HCT116 (cell line): ENCODE data around the gene BABAM2. TPM values are rescaled to one million over a fixed set of nuclear protein-coding genes. Genes with fewer than 3 reads are reported as not detected.

Experiments
- ATAC-seq: fragments of 200-7000 bp; cut with Tn5 transposase; 2 replicates; pipeline ENCODE4 v1.9.1; 2020; ENCODE audit warnings: mild to moderate bottlenecking, moderate library complexity
- BruUV-seq: library from RNA; stranded (reverse); fragments of 400-500 nt; replicated peaks from 2 replicates; lab custom pipeline; 2021; lab: Mats Ljungman, UMichigan
- CTCF ChIA-PET: fragments of 300-600 bp; sonication (Branson Sonifier 250); formaldehyde crosslinking; loops from one replicate; lab custom pipeline; 2021; ENCODE audit warnings: antibody characterized with exemption; lab: Charles Lee
- POLR2A ChIA-PET: fragments of 300-600, 350-600 bp; sonication (Branson Sonifier 250); formaldehyde crosslinking; loops from one replicate; lab custom pipeline; 2021; ENCODE audit warnings: antibody characterized with exemption; lab: Charles Lee
- RAD21 ChIA-PET, 2 experiments: fragments of 300-600 bp; sonication (Branson Sonifier 250); formaldehyde crosslinking; loops; one replicate each; lab custom pipeline; 2023; ENCODE audit warnings: low total read pairs in 2 of 2; ENCODE audit not compliant: uncharacterized antibody in 2 of 2, unreplicated experiment in 2 of 2, low non-redundant PET in 1 of 2; lab: Charles Lee
- DNase-seq: peaks from one replicate; pipeline ENCODE4 v3.0.0-alpha.2; 2010; ENCODE audit warnings: low read depth, low spot score
- H2AFZ ChIP-seq: fragments of 200-600 bp; shearing (Covaris generic), sonication (generic); 2 replicates; pipeline ENCODE4 v1.6.1; 2017; ENCODE audit warnings: low read depth, mixed run types, mixed read lengths, antibody characterized with exemption, low read length; ENCODE audit not compliant: poor library complexity, severe bottlenecking
- H3K27ac ChIP-seq: 2 replicates; pipeline ENCODE4 v1.5.1; 2012; ENCODE audit warnings: low read depth, low read length
- H3K27me3 ChIP-seq: fragments of 200-600 bp; sonication (generic); 2 replicates; pipeline ENCODE4 v1.6.1; 2016; ENCODE audit warnings: mixed run types, low read length, mixed read lengths; ENCODE audit not compliant: insufficient read depth
- H3K36me3 ChIP-seq, 2 experiments: fragments of 200-500 bp in 1 of 2; fragments of 200-600 bp in 1 of 2; sonication (Bioruptor generic) in 1 of 2; sonication (generic) in 1 of 2; 2 replicates each; pipeline versions ENCODE4 v1.5.1 to v1.6.1; 2014 to 2016; ENCODE audit warnings: low read length in 2 of 2, inconsistent platforms in 1 of 2, mixed read lengths in 1 of 2, mixed run types in 1 of 2; ENCODE audit not compliant: insufficient read depth in 2 of 2, control insufficient read depth in 1 of 2
- H3K4me1 ChIP-seq, 2 experiments: fragments of 200-600 bp in 1 of 2; sonication (generic) in 1 of 2; 2 replicates each; pipeline versions ENCODE4 v1.5.1 to v1.6.1; 2012 to 2017; ENCODE audit warnings: low read length in 2 of 2, inconsistent platforms in 1 of 2, mild to moderate bottlenecking in 1 of 2, mixed read lengths in 1 of 2, mixed run types in 1 of 2, moderate library complexity in 1 of 2; ENCODE audit not compliant: insufficient read depth in 2 of 2, control insufficient read depth in 1 of 2
- H3K4me2 ChIP-seq: fragments of 200-600 bp; sonication (generic); 2 replicates; pipeline ENCODE4 v1.6.1; 2017; ENCODE audit warnings: mixed run types, low read length, mixed read lengths
- H3K4me3 ChIP-seq, 2 experiments: fragments of 200-600 bp in 1 of 2; sonication (generic) in 1 of 2; replicated peaks in 1 of 2; 2 replicates each; pipeline ENCODE4 v1.5.1; 2011 to 2016; ENCODE audit warnings: low read length in 2 of 2, control low read depth in 1 of 2, low read depth in 1 of 2, mild to moderate bottlenecking in 1 of 2, mixed read lengths in 1 of 2, mixed run types in 1 of 2
- H3K79me2 ChIP-seq: fragments of 200-600 bp; sonication (generic); 2 replicates; pipeline ENCODE4 v1.6.1; 2017; ENCODE audit warnings: mild to moderate bottlenecking, mixed run types, low read length, moderate library complexity, mixed read lengths; ENCODE audit not compliant: insufficient read depth
- H3K9ac ChIP-seq: fragments of 200-600 bp; sonication (generic); 2 replicates; pipeline ENCODE4 v1.6.1; 2016; ENCODE audit warnings: low read length, mixed read lengths
- H3K9me2 ChIP-seq: fragments of 200-600 bp; sonication (generic), shearing (Covaris generic); 2 replicates; pipeline ENCODE4 v1.6.1; 2017; ENCODE audit warnings: mixed run types, mild to moderate bottlenecking, moderate library complexity; ENCODE audit not compliant: insufficient read depth
- H3K9me3 ChIP-seq, 2 experiments: fragments of 200-500 bp in 1 of 2; fragments of 200-600 bp in 1 of 2; sonication (Bioruptor generic) in 1 of 2; sonication (generic) in 1 of 2; 2 replicates each; pipeline ENCODE4 v1.6.1; 2014 to 2017; ENCODE audit warnings: low read length in 2 of 2, mixed read lengths in 2 of 2, inconsistent platforms in 1 of 2, low read depth in 1 of 2, mild to moderate bottlenecking in 1 of 2, mixed run types in 1 of 2, moderate library complexity in 1 of 2; ENCODE audit not compliant: control insufficient read depth in 1 of 2, insufficient read depth in 1 of 2
- H4K20me1 ChIP-seq: fragments of 200-600 bp; sonication (generic), shearing (Covaris generic); 2 replicates; pipeline ENCODE4 v1.6.1; 2017; ENCODE audit warnings: mixed run types, mild to moderate bottlenecking, moderate library complexity; ENCODE audit not compliant: insufficient read depth
- ATF3 ChIP-seq: IDR thresholded peaks from 2 replicates; pipeline ENCODE4 v1.6.1; 2012
- CEBPB ChIP-seq: IDR thresholded peaks from 2 replicates; pipeline ENCODE4 v1.6.1; 2012; ENCODE audit warnings: low read depth
- CTCF ChIP-seq, 3 experiments: fragments of 200-600 bp in 1 of 3; sonication (generic) in 1 of 3; IDR thresholded peaks in 2 of 3; conservative IDR thresholded peaks in 1 of 3; 2 replicates each; pipeline ENCODE4 v1.5.1; 2012 to 2017; ENCODE audit warnings: low read depth in 2 of 3, low read length in 2 of 3, antibody characterized with exemption in 1 of 3, borderline replicate concordance in 1 of 3, control low read depth in 1 of 3, mild to moderate bottlenecking in 1 of 3, mixed read lengths in 1 of 3, mixed run types in 1 of 3, moderate library complexity in 1 of 3; ENCODE audit not compliant: insufficient read depth in 1 of 3
- EGR1 ChIP-seq: IDR thresholded peaks from 2 replicates; pipeline ENCODE4 v1.6.1; 2012; ENCODE audit warnings: low read depth
- ELF1 ChIP-seq: IDR thresholded peaks from 2 replicates; pipeline ENCODE4 v1.6.1; 2012; ENCODE audit warnings: low read depth, borderline replicate concordance
- EZH2phosphoT487 ChIP-seq: fragments of 200-600 bp; IDR thresholded peaks from 2 replicates; pipeline ENCODE4 v1.6.1; 2018; ENCODE audit warnings: antibody characterized with exemption, borderline replicate concordance
- FOSL1 ChIP-seq: IDR thresholded peaks from 2 replicates; pipeline ENCODE4 v1.6.1; 2012; ENCODE audit warnings: low read depth
- JUND ChIP-seq: IDR thresholded peaks from 2 replicates; pipeline ENCODE4 v1.6.1; 2012
- MAX ChIP-seq: IDR thresholded peaks from 2 replicates; pipeline ENCODE4 v1.6.1; 2012
- POLR2A ChIP-seq: IDR thresholded peaks from 2 replicates; pipeline ENCODE4 v1.7.0; 2011; ENCODE audit warnings: borderline replicate concordance; ENCODE audit not compliant: insufficient read depth, insufficient read length; ENCODE audit errors: extremely low read depth
- REST ChIP-seq: IDR thresholded peaks from 2 replicates; pipeline ENCODE4 v1.6.1; 2012; ENCODE audit warnings: low read depth
- YY1 ChIP-seq: IDR thresholded peaks from 2 replicates; pipeline ENCODE4 v1.6.1; 2011; ENCODE audit warnings: low read length, low read depth, moderate library complexity, mild to moderate bottlenecking; ENCODE audit not compliant: insufficient replicate concordance; ENCODE audit errors: extremely low read depth
- ZBTB33 ChIP-seq: IDR thresholded peaks from 2 replicates; pipeline ENCODE4 v1.6.1; 2011; ENCODE audit warnings: mild to moderate bottlenecking, low read length, moderate library complexity; ENCODE audit not compliant: insufficient replicate concordance; ENCODE audit errors: extremely low read depth
- intact Hi-C: fragments of 100-400 bp; cut with micrococcal nuclease; formaldehyde crosslinking; loops from 2 replicates; pipeline ENCODE4 v1.10.0; 2022
- total RNA-seq: library from RNA; stranded (reverse); gene quantifications from one replicate; pipeline ENCODE4 v1.2.1, GENCODE V29; 2021; ENCODE audit not compliant: unreplicated experiment

The BABAM2 gene
- total RNA-seq, 1 experiment from 2014 or later, result 23.8 TPM

GRCh38 chr2:28286678-28287077 is 396.1 kb downstream of the BABAM2 start (continued):
- TF ChIP-seq MAX (no peak), CTCF (IDR thresholded peaks at IDR 0.05 in 2 of 3, conservative IDR thresholded peaks at IDR 0.05 in 1 of 3; ENCODE audit: borderline replicate concordance in 1 of 3, insufficient read depth in 1 of 3, low read depth in 2 of 3, low read length in 2 of 3) (no peak), EGR1 (no peak), POLR2A (no peak), EZH2phosphoT487 (no peak), JUND (no peak), YY1 (no peak), FOSL1 (no peak)

- Histone ChIP-seq H3K27me3 (no peaks in the 10 kb centered on the region), H3K36me3 (no peaks in the 10 kb centered on the region), H4K20me1 (no peaks in the 10 kb centered on the region), H3K4me3 (no peak overlapping the region), H3K9me2 (no peaks in the 10 kb centered on the region), H2AFZ (no peak overlapping the region), H3K4me1 (peaks cover 0 to 11% of the 10 kb centered on the region in 2 experiments; a peak in 1 of 4 replicates), H3K9me3 (no peaks in the 10 kb centered on the region), H3K27ac (no peak overlapping the region), H3K4me2 (no peak overlapping the region), H3K79me2 (no peaks in the 10 kb centered on the region), H3K9ac (no peak overlapping the region)
- intact Hi-C loops, result no loop called here
- ChIA-PET POLR2A (no interaction called here), RAD21 (no interaction called here), CTCF (no interaction called here)
- ATAC-seq (no peak), DNase-seq (no peak)
- BruUV-seq, result no TSS peak
- TF ChIP-seq CEBPB (no peak), ZBTB33 (no peak), EGR1 (no peak), CTCF (IDR thresholded peaks at IDR 0.05 in 2 of 3, conservative IDR thresholded peaks at IDR 0.05 in 1 of 3; ENCODE audit: borderline replicate concordance in 1 of 3, insufficient read depth in 1 of 3, low read depth in 2 of 3, low read length in 2 of 3) (no peak), ATF3 (no peak), ELF1 (no peak), REST (no peak)
Measured at GRCh38 chr2:28287256-28287915, 396.9 kb downstream of the BABAM2 start.
